GM19351 (cell line): ENCODE results near the gene KAT5.
"Not testable (repeated sequence)": the region's sequence is repeated elsewhere in the genome, so short reads cannot be mapped to it uniquely, and the experiment has no call there.

Experiments used
- ATAC-seq: cut with Tn5 transposase; IDR thresholded peaks from one replicate; pipeline ENCODE4 v1.9.1; 2021; ENCODE audit warnings: mild to moderate bottlenecking, moderate library complexity; ENCODE audit not compliant: unreplicated experiment

Gene KAT5

DNA sequence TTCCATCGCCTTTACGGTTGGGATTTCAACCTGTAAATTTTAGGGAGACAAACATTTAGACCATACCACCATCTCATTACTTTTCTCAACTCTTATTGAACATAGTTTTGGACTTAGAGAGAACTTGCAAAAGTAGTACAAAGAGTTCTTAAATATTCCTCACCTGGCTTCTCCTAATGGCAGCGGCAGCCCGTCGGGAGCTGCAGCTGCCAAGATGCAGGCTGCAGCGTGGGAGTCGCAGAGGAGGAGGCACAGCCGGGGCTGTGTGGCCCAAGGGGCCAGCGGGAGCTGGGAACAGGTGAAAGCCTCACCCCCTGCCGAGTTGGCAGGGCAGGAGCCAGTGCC, 31.6 kb downstream of the KAT5 start:
- no peak for ATAC-seq

DNA sequence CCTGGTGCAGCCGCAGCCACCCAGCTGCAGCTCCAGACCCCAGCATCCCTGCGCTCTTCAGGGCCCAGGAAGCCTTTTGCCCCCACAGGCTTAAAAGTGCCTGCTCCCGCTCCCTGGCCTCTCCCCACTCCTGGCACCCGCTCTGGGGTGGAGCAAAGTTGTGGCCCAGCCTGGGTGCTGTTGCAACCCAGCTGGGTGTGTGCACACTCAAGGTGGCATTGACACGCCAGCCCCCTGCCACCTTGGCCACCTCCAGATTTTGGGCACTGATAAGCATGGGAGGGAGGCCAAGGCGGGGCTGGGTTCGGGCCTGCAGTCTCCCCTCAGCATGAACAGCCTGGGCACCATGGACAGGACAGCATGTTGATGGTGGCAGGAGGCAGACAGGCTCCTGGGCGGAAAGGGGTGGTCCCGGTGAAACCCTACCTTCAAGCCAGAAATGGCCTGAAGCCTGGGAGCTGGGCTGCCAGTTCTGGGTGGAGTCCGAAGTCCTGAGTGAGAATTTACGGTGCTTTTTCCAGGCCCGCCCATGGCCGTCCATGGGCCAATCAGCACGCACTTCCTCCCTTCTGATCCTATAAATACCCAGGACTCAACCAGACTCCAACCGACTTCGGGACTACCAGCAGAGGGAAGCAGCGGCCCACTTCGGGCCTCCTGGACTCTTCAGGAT, 32.1 kb downstream of the KAT5 start:
- no peak for ATAC-seq

DNA sequence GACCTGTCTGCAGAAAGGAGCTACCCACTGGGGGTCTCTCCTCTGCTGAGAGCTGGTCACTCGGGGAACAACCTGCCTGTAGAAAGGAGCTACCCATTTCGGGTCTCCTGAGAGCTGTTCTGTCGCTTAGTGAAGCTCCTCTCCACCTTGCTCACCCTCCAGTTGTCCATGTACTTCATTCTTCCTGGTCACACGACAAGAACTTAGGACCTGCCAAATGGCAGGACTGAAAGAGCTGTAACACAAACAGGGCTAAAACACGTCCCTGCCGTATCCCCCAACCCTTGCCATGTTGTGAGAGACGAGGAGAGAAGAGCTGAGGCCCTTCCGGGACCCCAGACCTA, 32.6 kb downstream of the KAT5 start:
- no peak for ATAC-seq

GRCh38 chr11:65745049-65745448, 33.0 kb downstream of the KAT5 start:
- ATAC-seq, result no peak

- not testable (repeated sequence) for ATAC-seq
Observed at GRCh38 chr11:65762169-65762568, 50.1 kb downstream of the KAT5 start.

DNA sequence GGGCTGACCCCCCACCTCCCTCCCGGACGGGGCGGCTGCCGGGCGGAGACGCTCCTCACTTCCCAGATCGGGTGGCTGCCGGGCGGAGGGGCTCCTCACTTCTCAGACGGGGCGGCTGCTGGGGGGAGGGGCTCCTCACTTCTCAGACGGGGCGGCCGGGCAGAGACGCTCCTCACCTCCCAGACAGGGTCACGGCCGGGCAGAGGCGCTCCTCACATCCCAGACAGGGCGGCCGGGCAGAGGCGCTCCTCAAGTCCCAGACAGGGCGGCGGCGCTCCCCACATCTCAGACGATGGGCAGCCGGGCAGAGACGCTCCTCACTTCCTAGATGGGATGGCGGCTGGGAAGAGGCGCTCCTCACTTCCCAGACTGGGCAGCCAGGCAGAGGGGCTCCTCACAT, 50.8 kb downstream of the KAT5 start:
- ATAC-seq, result not testable (repeated sequence)

GRCh38 chr11:65764434-65764833, 52.4 kb downstream of the KAT5 start:
- no peak for ATAC-seq

- no peak for ATAC-seq
Observed at GRCh38 chr11:65766535-65766934, 54.5 kb downstream of the KAT5 start.

- ATAC-seq, result no peak
Observed at GRCh38 chr11:65767406-65767805, 55.4 kb downstream of the KAT5 start.

- not testable (repeated sequence) for ATAC-seq
Observed at GRCh38 chr11:65767806-65768205, 55.8 kb downstream of the KAT5 start.
